Measurements from ENCODE around the gene TREM2. TPM values are rescaled to one million over a fixed set of nuclear protein-coding genes. Genes with fewer than 3 reads are reported as not detected.

The TREM2 gene
- total and polyA plus RNA-seq, 5 donors from 2014 or later, result not detected

DNA sequence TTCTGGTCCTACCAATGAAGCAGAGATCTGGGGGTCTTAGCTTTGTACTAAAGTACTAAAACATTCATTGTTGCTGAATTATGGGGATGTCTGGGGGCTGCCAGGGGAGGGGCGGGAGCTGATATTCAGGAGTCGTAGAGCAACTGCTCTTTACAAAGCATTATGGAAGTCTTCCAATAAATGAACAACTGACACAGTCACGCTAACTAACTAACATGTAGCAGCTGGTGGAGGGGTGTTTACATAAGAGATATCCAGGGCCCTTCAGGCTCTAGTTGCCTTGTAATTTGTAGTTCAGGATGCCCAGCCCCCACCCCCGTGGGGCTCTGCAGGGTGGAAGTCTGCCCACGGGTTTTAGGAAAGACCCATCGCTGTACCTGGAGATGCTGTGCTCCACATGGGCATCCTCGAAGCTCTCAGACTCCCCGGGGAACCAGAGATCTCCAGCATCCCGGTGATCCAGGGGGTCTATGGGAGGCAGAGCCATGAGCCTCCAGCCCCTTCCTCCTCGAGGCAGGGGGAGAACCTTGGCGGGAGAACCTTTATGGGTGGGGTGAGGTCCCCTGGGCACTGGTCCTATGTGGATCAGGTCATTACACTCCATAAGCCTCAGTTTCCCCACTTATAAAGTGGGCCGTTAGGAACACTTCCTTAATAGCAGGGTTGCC is 3.4 kb downstream of the TREM2 start:
- H3K27me3 ChIP-seq (ENCODE audit: control insufficient read depth, insufficient read depth, low read length), result no peaks in the 10 kb centered on the region
- no peak overlapping the region for H3K4me3 ChIP-seq (ENCODE audit: low read depth, low read length)
- no peaks in the 10 kb centered on the region for H3K4me1 ChIP-seq (ENCODE audit: control insufficient read depth, insufficient read depth, low read length, poor library complexity, severe bottlenecking)
- H3K27ac ChIP-seq (ENCODE audit: insufficient read depth, low read length, poor library complexity, severe bottlenecking), result no peak overlapping the region
- Mint-ChIP-seq H3K36me3 (no peaks in the 10 kb centered on the region), H3K27ac (no peak overlapping the region), H3K4me1 (peaks cover 0 to 3% (median under 1%) of the 10 kb centered on the region in 4 donors), H3K9me3 (peaks cover 0 to 2% (median 0%) of the 10 kb centered on the region in 7 donors), H3K27me3 (peaks cover 11% of the 10 kb centered on the region), H3K4me3 (no peak overlapping the region)
- H3K36me3 ChIP-seq (ENCODE audit: control insufficient read depth, insufficient read depth, low read length), result no peaks in the 10 kb centered on the region
- no peaks in the 10 kb centered on the region for H3K9me3 ChIP-seq (ENCODE audit: control insufficient read depth in 2 of 2, low read length in 2 of 2)
- DNase-seq (no peak), ATAC-seq (ENCODE audit: low read depth in 2 of 2) (no peak)

DNA sequence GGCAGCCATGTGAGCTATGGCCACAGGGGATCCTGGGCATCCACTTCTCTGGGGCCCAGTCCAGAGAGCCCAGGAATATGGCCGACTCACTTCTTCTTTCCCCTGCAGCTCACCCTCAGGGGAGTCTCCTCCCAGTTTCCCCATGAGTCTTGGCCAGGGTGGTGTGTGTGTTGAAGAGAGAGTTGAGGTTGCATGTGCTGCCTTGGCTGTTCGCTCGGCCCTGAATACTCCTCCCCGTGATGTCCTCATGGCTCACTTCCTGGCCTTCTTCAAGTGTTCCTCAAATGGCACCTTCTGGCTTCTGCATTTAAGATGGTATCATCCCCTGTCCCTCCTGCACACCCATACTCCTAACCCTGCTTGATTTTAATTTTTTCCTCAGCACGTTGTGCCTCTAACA is 5.6 kb downstream of the TREM2 start:
- Mint-ChIP-seq H3K27ac (no peak overlapping the region), H3K4me1 (peaks cover 0 to 3% (median under 1%) of the 10 kb centered on the region in 4 donors), H3K27me3 (peaks cover 11% of the 10 kb centered on the region), H3K36me3 (no peaks in the 10 kb centered on the region), H3K4me3 (no peak overlapping the region), H3K9me3 (peaks cover 0 to 2% (median 0%) of the 10 kb centered on the region in 7 donors)
- no peaks in the 10 kb centered on the region for H3K36me3 ChIP-seq (ENCODE audit: control insufficient read depth, insufficient read depth, low read length)
- H3K4me1 ChIP-seq (ENCODE audit: control insufficient read depth, insufficient read depth, low read length, poor library complexity, severe bottlenecking), result no peaks in the 10 kb centered on the region
- H3K27ac ChIP-seq (ENCODE audit: insufficient read depth, low read length, poor library complexity, severe bottlenecking), result no peak overlapping the region
- no peak overlapping the region for H3K4me3 ChIP-seq (ENCODE audit: low read depth, low read length)
- H3K27me3 ChIP-seq (ENCODE audit: control insufficient read depth, insufficient read depth, low read length), result no peaks in the 10 kb centered on the region
- no peaks in the 10 kb centered on the region for H3K9me3 ChIP-seq (ENCODE audit: control insufficient read depth in 2 of 2, low read length in 2 of 2)
- DNase-seq (no peak), ATAC-seq (ENCODE audit: low read depth in 2 of 2) (no peak)

DNA sequence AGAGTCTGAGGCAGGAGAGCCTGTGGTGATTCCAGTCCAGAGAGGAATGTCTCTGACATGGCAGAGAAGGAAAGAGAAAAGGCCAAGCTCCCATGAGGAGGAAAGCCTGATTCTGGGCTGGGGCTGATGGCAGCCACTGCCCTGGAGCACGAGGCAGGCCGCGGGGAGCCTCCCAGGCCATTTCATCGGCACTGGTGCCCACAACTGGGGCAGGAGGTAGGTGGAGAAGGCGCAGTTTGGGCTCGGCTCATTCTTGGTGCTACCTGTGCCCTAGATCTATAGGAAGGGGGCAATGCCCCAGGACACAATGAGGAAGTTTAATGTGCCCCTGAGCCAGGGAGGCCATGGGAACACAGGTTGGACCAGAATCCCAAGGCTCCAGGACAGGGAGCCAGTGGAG is 6.1 kb downstream of the TREM2 start:
- no peak overlapping the region for H3K27ac Mint-ChIP-seq
- Histone ChIP-seq H3K4me3 (ENCODE audit: low read depth, low read length) (no peak overlapping the region), H3K4me1 (ENCODE audit: control insufficient read depth, insufficient read depth, low read length, poor library complexity, severe bottlenecking) (no peaks in the 10 kb centered on the region), H3K9me3 (ENCODE audit: control insufficient read depth in 2 of 2, low read length in 2 of 2) (no peaks in the 10 kb centered on the region), H3K27me3 (ENCODE audit: control insufficient read depth, insufficient read depth, low read length) (no peaks in the 10 kb centered on the region), H3K27ac (ENCODE audit: insufficient read depth, low read length, poor library complexity, severe bottlenecking) (no peak overlapping the region), H3K36me3 (ENCODE audit: control insufficient read depth, insufficient read depth, low read length) (no peaks in the 10 kb centered on the region)
- peaks cover 0 to 2% (median 0%) of the 10 kb centered on the region in 7 donors for H3K9me3 Mint-ChIP-seq
- peaks cover 11% of the 10 kb centered on the region for H3K27me3 Mint-ChIP-seq
- no peaks in the 10 kb centered on the region for H3K36me3 Mint-ChIP-seq
- DNase-seq (no peak), ATAC-seq (ENCODE audit: low read depth in 2 of 2) (no peak)
- peaks cover 0 to 3% (median under 1%) of the 10 kb centered on the region in 4 donors for H3K4me1 Mint-ChIP-seq
- no peak overlapping the region for H3K4me3 Mint-ChIP-seq

DNA sequence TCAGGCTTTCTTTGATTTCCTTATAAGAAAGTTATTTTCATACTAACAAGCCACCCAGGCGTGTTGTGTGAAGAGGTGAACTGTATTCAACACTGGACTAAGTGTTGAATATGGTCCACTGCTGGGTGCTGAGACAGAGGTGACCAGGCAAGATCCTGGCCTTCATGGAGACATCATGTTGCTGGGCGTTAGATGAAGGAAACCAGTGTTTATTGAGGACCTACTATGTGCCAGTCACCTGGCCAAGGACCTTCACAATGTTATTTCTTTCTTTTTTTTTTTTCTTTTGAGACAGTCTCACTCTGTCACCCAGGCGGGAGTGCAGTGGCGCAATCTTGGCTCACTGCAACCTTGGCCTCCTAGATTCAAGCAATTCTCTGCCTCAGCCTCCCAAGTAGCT is 6.9 kb downstream of the TREM2 start:
- no peaks in the 10 kb centered on the region for H3K36me3 Mint-ChIP-seq
- no peak for ATAC-seq (ENCODE audit: low read depth in 2 of 2)
- H3K4me1 Mint-ChIP-seq, result peaks cover 0 to 3% (median 0%) of the 10 kb centered on the region in 4 donors

DNA sequence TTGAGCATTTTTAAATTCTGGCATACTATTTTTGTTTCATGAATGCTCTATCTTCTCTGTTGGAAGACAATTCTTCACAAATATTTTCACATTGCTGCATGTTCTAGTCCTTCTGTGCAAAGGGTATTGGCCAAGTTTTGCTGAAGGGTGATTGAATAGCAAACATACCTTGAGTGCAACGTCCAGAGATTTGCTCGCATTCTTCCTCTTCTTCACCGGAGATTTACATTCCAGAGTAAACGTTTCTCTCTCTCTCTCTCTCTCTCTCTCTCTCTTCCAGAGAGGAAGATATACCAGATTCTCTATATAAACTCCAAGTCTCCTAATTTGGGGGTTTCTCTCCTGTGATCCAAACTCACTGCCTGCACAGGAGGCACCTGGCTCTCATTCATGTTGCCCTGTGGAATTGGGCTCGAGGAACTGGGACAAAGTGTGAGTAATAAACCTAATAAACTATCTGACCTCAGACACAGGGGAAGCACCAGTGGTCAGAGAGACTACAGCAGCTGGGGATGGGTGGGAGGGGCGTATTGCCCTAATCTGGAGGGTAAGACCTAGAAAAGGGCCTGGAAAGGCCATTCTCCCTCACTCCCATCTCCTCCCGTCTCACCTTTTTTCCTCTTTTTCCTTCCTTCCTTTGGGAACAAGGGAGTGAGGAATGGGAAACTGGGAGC is 7.6 kb downstream of the TREM2 start:
- no peak overlapping the region for H3K4me3 Mint-ChIP-seq
- H3K9me3 Mint-ChIP-seq, result peaks cover 0 to 3% (median 0%) of the 10 kb centered on the region in 7 donors
- DNase-seq, result no peak

More for the DNA sequence above, 6.9 kb downstream of the TREM2 start:
- no peak overlapping the region for H3K4me3 ChIP-seq (ENCODE audit: low read depth, low read length)
- Mint-ChIP-seq H3K27ac (peak overlapping the region in 1 of 3 donors; percentile 64), H3K27me3 (peaks cover 11% of the 10 kb centered on the region), H3K9me3 (peaks cover 0 to 2% (median 0%) of the 10 kb centered on the region in 7 donors), H3K4me3 (no peak overlapping the region)
- no peak overlapping the region for H3K27ac ChIP-seq (ENCODE audit: insufficient read depth, low read length, poor library complexity, severe bottlenecking)
- no peaks in the 10 kb centered on the region for H3K36me3 ChIP-seq (ENCODE audit: control insufficient read depth, insufficient read depth, low read length)
- H3K4me1 ChIP-seq (ENCODE audit: control insufficient read depth, insufficient read depth, low read length, poor library complexity, severe bottlenecking), result no peaks in the 10 kb centered on the region
- H3K27me3 ChIP-seq (ENCODE audit: control insufficient read depth, insufficient read depth, low read length), result no peaks in the 10 kb centered on the region
- DNase-seq, result no peak
- no peaks in the 10 kb centered on the region for H3K9me3 ChIP-seq (ENCODE audit: control insufficient read depth in 2 of 2, low read length in 2 of 2)

DNA sequence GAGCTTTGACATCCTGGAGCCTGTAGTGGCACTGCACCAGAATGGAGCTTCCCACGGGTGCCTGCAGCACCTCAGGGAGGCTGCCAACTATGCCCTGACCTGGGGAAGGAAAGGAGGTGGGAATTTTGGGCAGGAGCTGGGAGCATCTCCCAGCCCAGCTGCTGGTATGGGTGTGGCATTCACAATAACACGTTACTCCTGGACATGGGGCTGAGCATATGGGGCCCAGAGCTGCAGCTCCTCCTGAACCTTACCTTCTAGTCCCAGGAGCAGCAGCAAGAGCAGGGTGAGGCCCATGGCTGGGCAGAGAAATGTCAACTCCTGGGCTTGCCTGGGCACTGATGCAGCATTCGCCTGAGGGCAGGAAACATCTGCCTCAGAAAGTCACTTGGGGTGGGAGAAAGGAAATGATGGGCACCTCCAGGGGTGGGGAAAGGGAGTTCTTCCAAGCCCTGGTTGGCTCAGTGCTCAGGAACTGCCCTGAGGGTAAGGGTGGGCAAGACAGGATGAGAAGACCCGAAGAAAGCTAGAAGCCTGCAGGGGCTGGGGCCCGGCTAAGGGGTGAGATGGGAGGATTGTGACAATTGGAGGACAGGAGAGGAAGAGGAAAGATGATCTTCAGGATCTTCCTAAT is 8.8 kb downstream of the TREM2 start, which contains the start of gene TREML1:
Gene TREML1, minus strand, starts transcription at position 356 of the 634 bp plus-strand sequence. Its CDS starts 59 bp downstream, at position 297.
- H3K9me3 Mint-ChIP-seq, result peaks cover 0 to 3% (median 0%) of the 10 kb centered on the region in 7 donors
- no peaks in the 10 kb centered on the region for H3K36me3 Mint-ChIP-seq
- H3K4me3 Mint-ChIP-seq, result no peak within 1 kb of the TSS
- peak within 1 kb of the TSS in 1 of 3 donors; percentile 83 for H3K27ac Mint-ChIP-seq
- no peak for ATAC-seq (ENCODE audit: low read depth in 2 of 2)
- no peaks in the 10 kb centered on the region for H3K4me1 ChIP-seq (ENCODE audit: control insufficient read depth, insufficient read depth, low read length, poor library complexity, severe bottlenecking)
- H3K4me3 ChIP-seq (ENCODE audit: low read depth, low read length), result no peak within 1 kb of the TSS
- H3K9me3 ChIP-seq (ENCODE audit: control insufficient read depth in 2 of 2, low read length in 2 of 2), result no peaks in the 10 kb centered on the region
- no peak within 1 kb of the TSS for H3K27ac ChIP-seq (ENCODE audit: insufficient read depth, low read length, poor library complexity, severe bottlenecking)
- DNase-seq, result no peak
- no peaks in the 10 kb centered on the region for H3K36me3 ChIP-seq (ENCODE audit: control insufficient read depth, insufficient read depth, low read length)
- peaks cover 0 to 3% (median 0%) of the 10 kb centered on the region in 4 donors for H3K4me1 Mint-ChIP-seq
- H3K27me3 ChIP-seq (ENCODE audit: control insufficient read depth, insufficient read depth, low read length), result no peaks in the 10 kb centered on the region
- peaks cover 11% of the 10 kb centered on the region for H3K27me3 Mint-ChIP-seq

More for the DNA sequence above, 7.6 kb downstream of the TREM2 start:
- no peak for ATAC-seq (ENCODE audit: low read depth in 2 of 2)
- Mint-ChIP-seq H3K4me1 (peaks cover 0 to 3% (median 0%) of the 10 kb centered on the region in 4 donors), H3K36me3 (no peaks in the 10 kb centered on the region), H3K27ac (no peak overlapping the region), H3K27me3 (peaks cover 11% of the 10 kb centered on the region)
- no peaks in the 10 kb centered on the region for H3K4me1 ChIP-seq (ENCODE audit: control insufficient read depth, insufficient read depth, low read length, poor library complexity, severe bottlenecking)
- no peaks in the 10 kb centered on the region for H3K36me3 ChIP-seq (ENCODE audit: control insufficient read depth, insufficient read depth, low read length)
- H3K9me3 ChIP-seq (ENCODE audit: control insufficient read depth in 2 of 2, low read length in 2 of 2), result no peaks in the 10 kb centered on the region
- no peaks in the 10 kb centered on the region for H3K27me3 ChIP-seq (ENCODE audit: control insufficient read depth, insufficient read depth, low read length)
- no peak overlapping the region for H3K27ac ChIP-seq (ENCODE audit: insufficient read depth, low read length, poor library complexity, severe bottlenecking)
- no peak overlapping the region for H3K4me3 ChIP-seq (ENCODE audit: low read depth, low read length)

DNA sequence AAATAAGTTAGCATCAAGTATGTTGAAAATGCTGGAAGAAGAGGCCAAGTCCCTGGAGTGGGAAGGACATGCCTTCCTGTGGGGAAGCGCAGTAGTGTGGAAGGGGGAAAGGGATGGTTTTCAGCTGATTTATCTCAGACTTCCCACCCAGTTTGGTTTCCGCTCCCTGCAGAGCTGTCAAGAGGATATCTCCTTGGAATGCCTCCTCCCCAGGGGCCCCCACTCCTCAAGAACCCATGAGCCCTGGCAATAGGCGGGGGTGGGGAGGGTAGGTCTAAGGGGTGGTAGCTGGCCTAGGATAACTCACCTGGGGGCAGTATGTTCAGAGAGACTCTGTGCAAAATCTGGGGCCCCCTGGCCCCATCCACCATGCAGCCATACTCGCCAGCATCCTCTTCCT is 9.5 kb downstream of the TREM2 start:
- Mint-ChIP-seq H3K4me3 (no peak overlapping the region), H3K27ac (no peak overlapping the region), H3K9me3 (peaks cover 0 to 3% (median 0%) of the 10 kb centered on the region in 7 donors), H3K36me3 (peaks cover 5% of the 10 kb centered on the region), H3K27me3 (peaks cover 11% of the 10 kb centered on the region), H3K4me1 (peaks cover 0 to 7% (median 0%) of the 10 kb centered on the region in 4 donors)
- Histone ChIP-seq H3K4me1 (ENCODE audit: control insufficient read depth, insufficient read depth, low read length, poor library complexity, severe bottlenecking) (no peaks in the 10 kb centered on the region), H3K9me3 (ENCODE audit: control insufficient read depth in 2 of 2, low read length in 2 of 2) (no peaks in the 10 kb centered on the region), H3K4me3 (ENCODE audit: low read depth, low read length) (no peak overlapping the region), H3K36me3 (ENCODE audit: control insufficient read depth, insufficient read depth, low read length) (no peaks in the 10 kb centered on the region), H3K27me3 (ENCODE audit: control insufficient read depth, insufficient read depth, low read length) (no peaks in the 10 kb centered on the region), H3K27ac (ENCODE audit: insufficient read depth, low read length, poor library complexity, severe bottlenecking) (no peak overlapping the region)
- DNase-seq (no peak), ATAC-seq (ENCODE audit: low read depth in 2 of 2) (no peak)
